CD4-positive, alpha-beta T cell treated with Interferon alpha-2 for 1 hour (primary cell): ENCODE data around the gene TPX2.
"Not testable (repeated sequence)": the region's sequence is repeated elsewhere in the genome, so short reads cannot be mapped to it uniquely, and the experiment has no call there.

Experiments
- DNase-seq, 2 donors: peaks; one replicate each; pipeline ENCODE4 v3.0.0-alpha.2; 2020 to 2022

Gene TPX2

DNA sequence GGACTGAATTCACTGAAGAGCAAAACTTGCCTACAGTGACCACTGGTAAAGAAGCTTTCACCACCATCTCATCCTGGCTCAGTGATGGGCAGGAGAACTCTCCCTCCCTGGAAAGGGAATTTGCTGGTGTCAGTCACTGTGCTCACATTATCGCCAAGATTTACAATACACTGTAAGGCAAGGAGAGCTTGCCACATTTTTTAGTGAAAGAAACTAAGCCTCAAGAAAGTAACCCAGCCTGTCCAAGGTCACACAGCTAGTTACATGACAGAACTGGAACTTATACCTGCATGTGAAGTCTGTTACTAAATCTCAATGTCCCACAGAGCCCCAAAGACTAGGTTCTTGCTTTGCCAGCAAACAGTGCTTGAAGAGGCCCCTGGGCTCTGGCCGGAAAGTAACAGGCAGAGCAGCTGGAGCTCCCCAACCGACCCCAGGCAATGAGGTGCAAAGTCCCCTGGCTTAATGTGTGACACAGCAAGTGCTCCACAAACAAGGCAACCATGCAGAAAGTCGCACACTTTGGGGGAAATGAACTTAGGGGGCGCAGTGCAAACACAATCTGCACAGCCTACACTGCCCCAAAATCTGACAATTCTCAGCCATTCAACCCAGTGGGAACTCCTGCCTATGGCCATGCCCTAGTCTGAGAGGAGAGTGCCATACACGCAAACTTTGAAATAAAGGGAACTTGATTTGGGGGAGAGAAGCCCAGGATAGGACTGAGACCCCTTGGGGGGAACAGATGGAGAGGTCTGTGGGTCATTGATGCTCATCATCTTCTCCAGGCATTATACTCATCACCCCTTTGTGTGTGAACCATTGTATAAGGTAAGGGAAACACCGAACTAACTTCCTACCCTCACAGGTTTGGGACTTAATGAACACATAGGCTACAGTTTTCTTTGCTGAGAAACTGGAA is 18.3 kb upstream of the TPX2 start:
- peak in 1 of 2 donors; percentile 48 for DNase-seq

DNA sequence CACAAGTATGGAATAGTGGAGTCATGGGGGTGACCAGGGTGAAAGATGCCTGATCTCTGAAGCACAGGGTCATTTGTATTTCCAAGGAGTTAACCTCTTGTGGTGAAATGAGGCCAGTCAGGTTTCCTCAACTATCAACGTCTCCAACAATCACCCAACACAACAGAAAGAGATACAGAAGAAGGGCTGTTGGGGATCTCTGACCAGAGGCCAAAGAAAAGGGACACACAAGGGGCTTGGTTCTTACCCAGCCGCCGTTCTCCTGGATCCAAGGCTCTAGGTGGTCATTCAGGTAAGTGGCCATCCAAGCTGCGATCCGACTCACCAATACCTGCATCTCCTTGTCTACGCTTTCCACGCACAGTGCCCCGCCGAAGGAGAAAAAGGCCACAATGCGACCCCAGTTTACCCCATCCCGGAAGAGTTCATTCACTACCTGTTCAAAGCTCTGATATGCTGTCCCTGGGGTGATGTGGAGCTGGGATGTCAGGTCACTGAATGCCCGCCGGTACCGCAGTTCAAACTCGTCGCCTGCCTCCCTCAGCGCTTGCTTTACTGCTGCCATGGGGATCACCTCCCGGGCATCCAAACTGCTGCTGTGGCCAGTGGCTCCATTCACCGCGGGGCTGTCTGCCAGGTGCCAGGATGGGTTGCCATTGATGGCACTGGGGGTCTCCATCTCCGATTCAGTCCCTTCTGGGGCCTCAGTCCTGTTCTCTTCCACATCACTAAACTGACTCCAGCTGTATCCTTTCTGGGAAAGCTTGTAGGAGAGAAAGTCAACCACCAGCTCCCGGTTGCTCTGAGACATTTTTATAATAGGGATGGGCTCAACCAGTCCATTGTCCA is 17.5 kb upstream of the TPX2 start:
- DNase-seq, result no peak

DNA sequence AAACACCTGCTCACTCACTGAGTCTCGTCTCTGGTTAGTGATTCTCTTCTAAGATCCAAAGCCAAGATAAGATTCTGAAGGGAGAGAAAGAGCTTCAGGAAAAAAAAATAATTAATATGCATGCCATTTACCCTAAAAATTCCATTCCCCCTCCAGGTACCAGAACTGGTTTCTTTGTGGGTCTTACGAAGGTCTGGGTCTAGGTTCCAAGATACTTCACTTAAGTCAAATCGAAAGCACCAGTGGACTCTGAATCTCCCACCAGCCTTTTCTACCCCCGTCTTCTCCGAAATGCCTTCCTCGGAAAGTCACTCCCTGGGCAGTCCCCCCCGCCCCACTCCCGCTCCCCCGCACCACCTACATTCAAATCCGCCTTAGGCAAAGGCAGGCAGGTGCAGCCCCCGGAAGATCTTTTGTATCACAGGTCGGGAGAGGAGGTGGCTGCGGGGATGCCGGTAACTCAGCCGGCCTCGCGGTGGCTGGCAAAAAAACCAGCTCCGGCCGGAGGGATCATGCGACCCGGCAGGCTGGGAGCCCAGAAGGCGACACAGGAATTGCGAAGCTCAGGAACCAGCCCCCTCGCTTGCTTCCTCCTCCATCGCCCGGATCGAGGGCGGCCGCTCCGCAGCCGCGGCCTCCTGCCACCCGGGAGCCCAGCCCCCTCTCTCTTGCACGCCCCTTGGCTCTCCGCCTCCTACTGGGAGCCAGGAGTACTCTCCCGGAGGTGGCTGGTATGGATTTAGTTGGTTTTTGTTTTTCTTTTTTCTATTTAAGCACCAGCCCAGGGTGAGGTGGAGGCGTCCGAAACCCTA is 16.6 kb upstream of the TPX2 start, which contains the start of gene BCL2L1:
Gene BCL2L1, minus strand, starts transcription at position 612 of the 812 bp plus-strand sequence. CDS start 650 bp downstream, outside the sequence.
- DNase-seq, result peak; percentile 72 to 81

DNA sequence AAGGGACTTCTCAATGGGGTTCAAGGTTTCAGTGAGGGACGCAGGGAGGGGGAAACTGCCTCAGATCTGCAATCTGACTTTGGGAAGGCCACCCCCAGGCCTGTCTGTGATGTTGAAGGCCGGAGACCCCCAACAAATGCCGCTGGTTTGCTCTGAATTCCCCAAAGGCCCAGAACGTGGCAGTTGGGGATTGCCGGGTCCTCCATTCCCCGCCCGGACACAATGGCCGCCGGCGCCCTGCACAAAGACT is 16.1 kb upstream of the TPX2 start:
- no peak for DNase-seq

DNA sequence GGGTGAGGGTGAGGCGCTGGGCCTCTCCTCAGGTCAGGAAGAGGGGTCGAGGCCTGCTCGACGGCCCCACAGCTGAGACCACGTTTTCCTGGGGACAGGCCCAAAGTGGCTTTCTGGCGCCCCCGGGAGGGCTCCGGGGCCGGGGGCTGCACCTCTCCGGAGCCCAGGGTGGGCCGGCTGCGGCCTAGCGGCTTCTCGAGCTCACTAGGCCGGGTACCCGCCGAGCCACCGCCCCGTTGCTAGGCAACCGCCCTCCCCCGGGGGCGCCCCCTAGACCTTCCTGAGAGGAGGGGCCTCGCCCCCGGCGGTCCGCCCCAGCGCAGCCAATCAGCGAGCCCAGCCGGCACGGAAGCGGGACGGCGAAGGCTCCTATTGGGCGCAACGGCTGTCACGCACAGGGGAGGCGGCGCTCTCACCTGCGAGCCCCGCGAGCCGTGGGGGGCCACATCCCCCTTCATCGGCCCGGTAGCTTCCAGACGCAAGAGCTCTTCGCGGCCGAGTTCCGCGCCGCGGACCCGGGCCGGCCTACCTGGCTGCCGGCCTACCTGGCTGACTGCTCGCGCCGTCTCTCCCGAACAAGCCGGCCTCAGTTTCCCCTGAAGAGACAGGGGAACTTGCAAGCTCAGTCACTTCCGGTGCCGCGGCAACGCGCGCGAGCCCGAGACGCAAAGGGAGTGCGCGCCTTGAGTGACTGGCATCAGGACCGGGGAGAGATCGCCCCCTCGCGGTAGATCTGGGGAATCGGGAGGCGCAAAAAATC is 15.6 kb upstream of the TPX2 start:
- DNase-seq, result peak; percentile 98 to 99

DNA sequence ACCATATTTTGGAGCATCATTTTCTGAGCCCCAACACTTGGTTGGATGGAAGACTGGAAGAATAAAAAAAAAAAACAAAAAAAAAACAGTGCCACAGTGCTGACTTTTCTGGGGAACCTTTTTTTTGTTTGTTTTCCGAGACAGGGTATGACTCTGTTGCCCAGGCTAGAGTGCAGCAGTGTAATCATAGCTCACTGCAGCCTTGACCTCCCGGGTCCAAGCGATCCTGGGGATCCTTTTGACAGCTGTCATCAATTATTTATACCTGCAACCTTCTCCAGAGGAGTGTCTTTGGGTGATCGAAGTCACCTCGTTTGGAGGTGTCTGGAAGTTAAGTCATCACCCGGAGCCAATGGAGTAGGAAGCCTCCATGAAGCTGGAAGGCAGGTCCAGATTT is 7.8 kb upstream of the TPX2 start:
- DNase-seq, result no peak

DNA sequence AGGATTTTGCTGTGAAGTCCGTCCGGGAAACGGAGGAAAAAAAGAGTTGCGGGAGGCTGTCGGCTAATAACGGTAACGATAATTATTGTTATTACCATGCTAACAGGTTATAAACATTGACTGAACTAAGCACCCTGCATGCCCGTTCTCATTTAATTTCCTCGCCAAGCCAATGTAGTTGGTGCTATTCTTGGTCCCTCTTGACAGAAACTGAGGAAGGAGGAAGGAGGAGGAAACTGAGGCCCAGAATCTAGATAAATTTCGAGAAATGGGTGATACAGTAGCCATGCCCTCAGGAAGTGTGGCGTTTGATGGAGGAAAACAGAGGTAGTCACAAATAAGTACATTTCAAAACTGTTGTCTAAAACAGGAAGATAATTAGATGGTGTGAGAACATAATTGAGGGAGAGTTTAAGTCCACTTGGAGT is 474 bp downstream of the TPX2 start:
- DNase-seq, result no peak

DNA sequence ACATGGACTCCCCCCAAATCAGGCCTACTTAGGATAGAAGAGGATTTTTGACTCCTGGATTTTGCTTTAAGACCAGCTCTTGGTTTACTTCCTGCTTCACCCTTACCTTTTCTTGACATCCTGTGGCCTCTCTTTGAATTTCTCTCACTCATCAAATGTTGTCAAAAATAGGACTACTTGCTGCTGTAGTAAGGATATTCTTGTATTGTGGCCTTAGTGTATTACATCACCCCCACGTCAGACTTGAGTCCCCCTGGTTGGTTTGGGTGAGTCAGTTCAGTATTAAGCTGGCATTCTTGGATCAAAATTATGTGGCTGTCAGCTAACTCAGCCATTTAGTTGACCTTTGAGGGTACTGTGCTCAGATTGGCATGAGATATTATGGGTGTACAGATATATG is 1.1 kb downstream of the TPX2 start:
- DNase-seq, result peak in 1 of 2 donors; percentile 36

DNA sequence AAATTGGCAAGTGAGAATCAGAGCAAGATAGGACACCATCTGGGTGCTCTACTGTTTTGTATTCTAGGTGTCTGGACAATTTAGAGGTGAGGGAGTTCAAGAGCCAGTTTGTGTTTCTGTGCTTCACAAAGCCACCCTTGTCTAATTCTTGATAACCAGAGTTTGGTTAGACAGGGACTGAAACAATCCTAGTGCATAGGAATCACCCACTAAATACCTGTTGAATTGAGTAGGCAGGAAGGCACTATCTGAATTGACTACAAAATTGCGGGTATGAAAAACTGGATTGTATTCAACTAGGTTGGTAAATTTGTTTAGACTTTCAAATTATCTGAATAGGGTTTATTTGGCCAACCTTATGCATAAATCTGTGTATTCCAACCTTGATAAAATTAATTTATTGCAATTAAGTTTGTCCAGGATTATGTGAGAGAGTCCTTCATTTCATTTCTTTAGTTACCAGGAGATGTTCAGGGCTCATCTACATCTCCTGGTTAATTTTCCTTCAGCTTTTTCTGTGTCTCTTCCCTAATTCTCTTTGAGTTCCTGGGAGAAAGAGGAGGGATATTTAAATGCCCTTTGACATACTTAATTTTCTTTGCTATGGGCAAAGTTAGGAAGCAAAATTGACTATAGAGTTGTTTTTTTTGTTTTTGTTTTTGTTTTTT is 1.7 kb downstream of the TPX2 start:
- DNase-seq, result no peak

DNA sequence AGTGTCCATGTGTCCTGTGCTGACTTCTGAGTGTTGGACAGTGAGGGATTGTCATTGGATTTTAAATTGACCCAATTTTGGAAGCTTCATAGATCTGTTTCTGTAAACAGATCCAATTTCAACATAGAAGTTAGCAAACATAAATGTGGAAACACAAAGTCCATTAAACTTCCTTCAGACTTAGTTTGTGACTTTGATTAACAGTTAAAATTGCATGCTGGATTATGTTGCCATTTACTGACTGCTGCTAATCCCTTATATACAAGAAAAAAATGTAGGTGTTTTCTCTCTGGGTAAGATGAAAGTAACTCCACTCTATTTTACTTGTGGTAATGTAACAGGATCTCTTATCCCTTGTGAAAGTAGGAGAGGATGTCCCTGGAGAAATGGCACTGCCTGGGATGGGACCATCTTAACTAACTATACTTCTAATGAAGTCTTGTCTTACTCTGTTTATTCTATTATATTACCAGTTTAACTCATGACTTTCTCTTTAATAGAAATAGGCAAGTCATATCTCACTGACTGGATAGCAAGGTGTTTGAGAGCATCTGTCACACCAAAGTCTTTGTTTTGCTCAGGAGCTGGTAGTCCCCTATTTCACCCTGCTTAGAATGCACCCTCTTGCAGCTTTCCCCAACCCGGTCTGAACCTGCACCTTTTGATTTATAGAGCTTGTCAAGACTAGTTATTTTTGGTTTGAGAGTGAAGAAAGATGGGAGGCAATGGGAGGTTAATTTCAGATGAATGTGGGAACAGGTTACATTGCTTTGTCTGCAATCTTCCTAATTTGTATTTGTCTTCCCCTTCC is 7.2 kb downstream of the TPX2 start:
- DNase-seq, result no peak

DNA sequence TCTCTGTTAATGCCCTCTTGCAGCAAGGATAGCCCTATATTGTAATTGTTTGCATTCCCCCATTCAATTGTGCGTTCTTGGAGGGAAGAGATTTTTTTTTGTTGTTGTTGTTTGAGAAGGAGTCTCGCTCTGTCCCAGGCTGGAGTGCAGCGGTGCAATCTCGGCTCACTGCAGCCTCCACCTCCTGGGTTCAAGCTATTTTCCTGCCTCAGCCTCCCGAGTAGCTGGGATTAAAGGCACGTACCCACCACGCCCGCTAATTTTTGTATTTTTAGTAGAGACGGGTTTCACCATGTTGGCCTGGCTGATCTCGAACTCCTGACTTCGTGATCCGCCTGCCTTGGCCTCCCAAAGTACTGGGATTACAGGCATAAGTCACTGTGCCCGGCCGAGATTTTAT is 7.9 kb downstream of the TPX2 start:
- DNase-seq, result not testable (repeated sequence)

DNA sequence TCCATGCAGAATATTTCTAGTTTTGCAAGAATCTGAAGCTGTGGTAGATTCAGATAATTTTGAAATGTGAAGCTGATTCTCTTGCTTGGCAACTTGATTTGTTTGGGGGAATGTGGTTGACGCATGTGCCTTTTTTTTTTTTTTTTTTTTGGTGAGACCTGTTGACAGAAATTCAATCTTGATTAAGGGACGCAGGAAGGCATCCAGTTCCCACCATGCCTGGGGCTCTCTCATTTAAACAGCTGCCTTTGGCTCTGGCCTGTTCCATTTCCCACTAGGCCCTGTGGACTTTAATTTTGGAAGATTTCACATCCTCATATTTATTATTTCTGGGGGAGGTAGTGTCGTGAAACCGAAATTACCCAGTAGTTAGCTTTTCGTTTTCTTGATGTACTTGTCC is 8.6 kb downstream of the TPX2 start:
- DNase-seq, result no peak

DNA sequence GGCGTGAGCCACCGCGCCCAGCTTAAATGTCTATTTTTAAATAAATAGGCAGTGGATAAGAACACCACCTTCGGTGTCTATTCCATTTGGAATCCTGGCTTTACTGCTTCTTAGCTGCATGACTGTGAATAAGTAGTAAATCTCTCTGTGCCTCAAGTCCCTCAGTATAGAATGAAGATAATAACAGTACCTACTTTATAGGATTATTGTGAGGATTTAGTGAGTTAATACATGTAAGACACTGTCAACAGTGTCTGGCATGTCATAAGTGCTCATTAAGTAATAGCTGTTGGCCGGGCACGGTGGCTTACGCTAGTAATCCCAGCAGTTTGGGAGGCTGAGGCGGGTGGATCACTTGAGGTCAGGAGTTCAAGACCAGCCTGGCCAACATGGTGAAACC is 10.1 kb downstream of the TPX2 start:
- no peak for DNase-seq

DNA sequence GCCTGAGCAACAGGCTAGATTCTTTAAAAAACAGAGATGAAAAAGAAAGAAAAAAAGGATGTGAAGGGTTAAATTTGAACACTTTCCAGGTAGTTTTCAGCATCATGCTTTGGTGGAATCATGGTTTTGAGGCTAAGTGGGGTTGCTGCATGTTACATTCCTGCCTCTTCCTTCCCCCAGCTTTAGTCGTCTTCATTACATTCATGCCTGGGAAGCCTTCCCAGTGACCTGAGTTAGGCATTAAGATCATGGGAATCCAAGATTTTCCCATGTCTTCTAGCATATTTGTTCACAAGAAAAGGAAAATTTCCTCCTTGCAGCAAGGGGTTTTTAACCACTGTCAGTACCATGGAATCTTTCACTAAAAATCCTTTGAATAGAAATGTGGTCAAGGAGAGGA is 12.0 kb downstream of the TPX2 start:
- DNase-seq, result no peak

DNA sequence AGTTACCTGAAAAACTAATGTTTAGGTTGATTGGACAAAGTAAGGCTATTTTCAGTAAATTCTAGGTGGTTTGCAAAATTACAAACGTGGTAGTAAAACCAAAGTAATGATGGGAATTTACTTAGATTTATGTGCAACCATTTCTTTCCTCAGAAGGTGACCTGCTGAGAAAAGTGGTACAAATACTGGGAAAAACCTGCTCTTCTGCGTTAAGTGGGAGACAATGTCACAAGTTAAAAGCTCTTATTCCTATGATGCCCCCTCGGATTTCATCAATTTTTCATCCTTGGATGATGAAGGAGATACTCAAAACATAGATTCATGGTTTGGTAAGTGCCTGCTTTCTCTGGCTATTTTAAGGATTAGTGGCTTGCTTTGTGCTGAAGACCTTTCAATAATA is 18.2 kb downstream of the TPX2 start:
- DNase-seq, result no peak

DNA sequence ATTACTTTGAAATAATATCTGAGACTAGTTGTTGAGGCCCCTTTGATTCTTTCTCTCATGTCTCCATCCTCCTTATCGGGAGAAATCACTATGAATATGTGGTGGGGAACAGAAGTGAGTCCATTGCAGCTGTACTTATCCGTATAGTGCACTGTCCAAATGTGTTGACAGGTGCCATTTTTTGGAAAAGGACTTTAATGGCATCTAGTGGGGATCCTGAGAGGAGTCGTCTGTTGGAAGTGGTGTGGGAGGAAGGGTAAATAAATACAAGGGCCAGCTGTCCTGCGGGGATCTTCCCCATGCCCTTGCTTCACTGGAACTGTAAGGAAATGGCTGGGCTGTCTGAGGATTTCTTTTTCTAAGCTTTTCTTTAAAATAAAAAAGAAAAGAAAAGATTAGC is 19.4 kb downstream of the TPX2 start:
- no peak for DNase-seq

DNA sequence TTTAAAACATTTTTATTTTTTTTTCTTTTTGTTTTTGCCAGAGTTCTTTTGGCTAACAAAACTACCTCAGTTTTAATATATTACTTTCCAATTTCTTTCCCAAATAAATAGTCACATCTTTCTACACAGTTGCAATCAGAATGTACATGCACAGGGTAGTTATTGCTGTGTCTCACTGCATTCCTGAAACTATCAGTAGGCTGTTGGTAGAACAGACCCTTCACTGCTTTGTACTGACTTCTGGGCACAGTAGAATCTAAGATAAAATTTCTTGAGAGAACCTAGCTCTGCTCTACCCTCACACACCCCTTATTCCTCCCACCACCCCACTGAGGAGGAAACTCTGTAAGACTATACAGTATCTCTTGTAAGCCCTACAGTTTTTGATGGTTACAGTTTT is 19.9 kb downstream of the TPX2 start:
- DNase-seq, result no peak

DNA sequence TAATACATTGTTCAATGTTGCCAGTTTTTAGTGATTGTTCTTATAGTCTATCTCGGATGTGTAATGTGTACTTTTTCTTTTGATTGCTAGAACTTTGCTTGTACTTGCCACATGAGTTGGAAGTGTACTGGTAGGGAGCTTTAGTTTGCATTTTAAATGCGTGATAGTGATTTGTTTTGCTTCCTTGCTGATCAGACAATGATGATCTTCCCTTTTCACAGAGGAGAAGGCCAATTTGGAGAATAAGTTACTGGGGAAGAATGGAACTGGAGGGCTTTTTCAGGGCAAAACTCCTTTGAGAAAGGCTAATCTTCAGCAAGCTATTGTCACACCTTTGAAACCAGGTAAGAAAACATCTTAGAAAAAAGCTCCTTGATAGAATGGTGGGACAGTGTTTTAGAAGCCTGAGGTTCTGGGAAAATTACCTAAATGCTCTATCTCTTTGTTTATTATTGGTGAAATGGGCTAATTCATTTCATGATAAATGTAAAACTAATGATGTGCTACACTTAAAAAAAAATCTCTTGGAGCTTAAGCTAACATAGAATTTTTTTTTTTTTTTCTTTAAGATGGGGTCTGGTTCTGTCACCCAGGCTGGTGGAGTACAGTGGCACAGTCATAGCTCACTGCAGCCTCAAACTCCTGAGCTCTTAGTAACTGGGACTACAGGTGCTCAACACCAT is 20.9 kb downstream of the TPX2 start:
- no peak for DNase-seq

DNA sequence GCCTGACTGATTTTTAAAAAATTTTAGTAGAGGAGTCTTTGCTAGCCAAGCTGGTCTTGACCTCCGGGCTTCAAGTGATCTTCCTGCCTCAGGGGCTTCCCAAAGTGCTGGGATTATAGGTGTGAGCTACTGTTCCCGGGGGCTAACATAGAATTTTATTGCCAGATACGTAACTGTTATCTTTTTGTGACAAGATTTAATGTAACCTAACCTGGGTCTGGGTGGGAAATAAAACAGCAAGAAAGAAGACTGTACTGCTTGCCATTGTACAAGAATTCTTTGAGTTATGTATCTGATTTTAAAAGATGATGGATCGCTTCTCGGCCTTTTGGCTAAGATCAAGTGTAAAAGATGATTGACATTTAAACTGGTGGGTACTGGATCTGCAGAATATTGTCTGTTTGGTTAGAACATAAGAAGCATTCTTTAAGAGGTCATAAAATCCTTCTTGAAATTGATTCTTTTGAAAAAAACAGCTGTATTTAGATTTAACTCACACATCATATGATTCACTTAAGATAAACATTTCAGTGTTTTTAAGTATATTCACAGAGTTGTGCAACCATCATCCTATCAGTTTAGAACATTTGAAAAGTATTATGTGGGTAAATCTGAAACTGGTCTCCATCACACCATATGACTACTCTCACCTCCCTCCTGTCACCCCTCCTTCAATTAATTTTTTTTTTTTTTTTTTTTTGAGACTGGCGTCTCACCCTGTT is 21.6 kb downstream of the TPX2 start:
- no peak for DNase-seq
